ENCODE data around the gene TLX2.

- no peak for TF ChIP-seq EZH2phosphoT487 (IDR thresholded peaks at IDR 0.05; ENCODE audit: low read depth)
- no peak for TF ChIP-seq CTCF (IDR thresholded peaks at IDR 0.05; ENCODE audit: low read depth, low read length)
These were observed 2.4 kb downstream of the TLX2 start for GRCh38 chr2:74516650-74517049.
